ENCODE measurements around the gene KRTAP10-7.

GRCh38 chr21:44596068-44596725 is 4.2 kb upstream of the KRTAP10-7 start:
- no peak for TF ChIP-seq EP300 (IDR thresholded peaks at IDR 0.05)
- TF ChIP-seq POLR2A (IDR thresholded peaks at IDR 0.05): no peak
- no peak for TF ChIP-seq CTCF (IDR thresholded peaks at IDR 0.05)

Data from tibial nerve (tissue), 4 donors.